H1 (cell line): ENCODE data around the gene FLVCR2. TPM values are rescaled to one million over a fixed set of nuclear protein-coding genes. Genes with fewer than 3 reads are reported as not detected.

Experiments used
- CTCF ChIA-PET: fragments of 300-600 bp; sonication (Branson Sonifier 250); formaldehyde crosslinking; loops from one replicate; lab custom pipeline; 2021; ENCODE audit not compliant: partially characterized antibody; lab: Charles Lee
- POLR2A ChIA-PET: fragments of 300-600 bp; sonication (Branson Sonifier 250); formaldehyde crosslinking; loops from one replicate; lab custom pipeline; 2021; ENCODE audit warnings: inconsistent platforms; ENCODE audit not compliant: partially characterized antibody; lab: Charles Lee
- DNase-seq, 2 experiments: peaks; one replicate each; pipeline versions ENCODE4 v3.0.0 to v3.0.0-alpha.2; 2010 to 2022; ENCODE audit warnings: low spot score in 2 of 2, low read depth in 1 of 2, mixed read lengths in 1 of 2
- FAIRE-seq: peaks from 2 replicates; lab custom pipeline; 2011; peaks lifted over from hg19 to GRCh38; lab: Jason Lieb, UNC
- H2AFZ ChIP-seq: 2 replicates; pipeline ENCODE4 v1.8.1; 2012; ENCODE audit warnings: low read length, inconsistent platforms
- H2AK5ac ChIP-seq: 2 replicates; pipeline ENCODE4 v1.6.1; 2013; ENCODE audit warnings: low read depth, low read length
- H2BK120ac ChIP-seq: replicated peaks from 2 replicates; pipeline ENCODE3; 2013; ENCODE audit warnings: low read depth, low read length, inconsistent platforms
- H2BK12ac ChIP-seq: 2 replicates; pipeline ENCODE4 v1.6.1; 2013; ENCODE audit warnings: low read depth, low read length
- H2BK15ac ChIP-seq: 2 replicates; pipeline ENCODE4 v1.6.1; 2013; ENCODE audit warnings: low read length
- H2BK20ac ChIP-seq: 2 replicates; pipeline ENCODE4 v1.6.1; 2013; ENCODE audit warnings: low read length
- H2BK5ac ChIP-seq: 2 replicates; pipeline ENCODE4 v1.6.1; 2013; ENCODE audit warnings: low read depth, low read length
- H3K14ac ChIP-seq: 2 replicates; pipeline ENCODE4 v1.6.1; 2013; ENCODE audit warnings: inconsistent platforms; ENCODE audit not compliant: insufficient read length
- H3K18ac ChIP-seq: 2 replicates; pipeline ENCODE4 v1.6.1; 2013; ENCODE audit warnings: low read length; ENCODE audit errors: extremely low read depth
- H3K23ac ChIP-seq: 2 replicates; pipeline ENCODE4 v1.6.1; 2013; ENCODE audit warnings: inconsistent platforms; ENCODE audit not compliant: insufficient read length
- H3K23me2 ChIP-seq: 2 replicates; pipeline ENCODE4 v1.6.1; 2013; ENCODE audit warnings: low read depth, low read length
- H3K27ac ChIP-seq: 2 replicates; pipeline ENCODE4 v1.6.1; 2011; ENCODE audit warnings: low read depth, low read length, inconsistent platforms
- H3K27me3 ChIP-seq, 4 experiments: replicated peaks in 1 of 4; 1 replicate in 1 of 4; 2 replicates in 3 of 4; pipeline versions ENCODE4 v1.6.1 to v1.8.1; 2011 to 2013; ENCODE audit warnings: low read length in 3 of 4, mild to moderate bottlenecking in 3 of 4, inconsistent platforms in 2 of 4, mixed read lengths in 2 of 4, moderate library complexity in 1 of 4; ENCODE audit not compliant: control insufficient read depth in 3 of 4, insufficient read depth in 3 of 4; ENCODE audit errors: extremely low read depth in 1 of 4
- H3K36me3 ChIP-seq, 4 experiments: 2 replicates each; pipeline versions ENCODE4 v1.6.1 to v1.8.1; 2011 to 2013; ENCODE audit warnings: mild to moderate bottlenecking in 4 of 4, low read length in 3 of 4, moderate library complexity in 2 of 4, control low read depth in 1 of 4, inconsistent platforms in 1 of 4; ENCODE audit not compliant: insufficient read depth in 4 of 4, control insufficient read depth in 2 of 4
- H3K4ac ChIP-seq: replicated peaks from 2 replicates; pipeline ENCODE3; 2013; ENCODE audit warnings: low read length, low read depth, mixed read lengths, inconsistent platforms; ENCODE audit not compliant: insufficient read length
- H3K4me1 ChIP-seq, 4 experiments: replicated peaks in 1 of 4; 1 replicate in 1 of 4; 2 replicates in 3 of 4; pipeline versions ENCODE4 v1.6.1 to v1.8.1; 2011 to 2013; ENCODE audit warnings: low read length in 3 of 4, inconsistent platforms in 2 of 4, mixed read lengths in 1 of 4; ENCODE audit not compliant: insufficient read depth in 4 of 4, control insufficient read depth in 3 of 4
- H3K4me2 ChIP-seq, 2 experiments: 2 replicates each; pipeline versions ENCODE4 v1.6.1 to v1.8.1; 2011 to 2013; ENCODE audit warnings: low read depth in 2 of 2, low read length in 2 of 2, control low read depth in 1 of 2, inconsistent platforms in 1 of 2, mild to moderate bottlenecking in 1 of 2; ENCODE audit not compliant: insufficient read depth in 1 of 2
- H3K4me3 ChIP-seq, 4 experiments: fragments of 200-600, 300-600 bp in 1 of 4; sonication (generic), shearing (Covaris generic), sonication (Bioruptor Twin) in 1 of 4; 2 replicates each; pipeline versions ENCODE4 v1.5.1 to v1.8.1; 2011 to 2016; ENCODE audit warnings: low read length in 4 of 4, low read depth in 3 of 4, control low read depth in 2 of 4, inconsistent platforms in 2 of 4, mild to moderate bottlenecking in 2 of 4, mixed read lengths in 1 of 4, moderate library complexity in 1 of 4; ENCODE audit not compliant: insufficient read depth in 2 of 4; ENCODE audit errors: extremely low read depth in 1 of 4
- H3K56ac ChIP-seq: replicated peaks from 2 replicates; pipeline ENCODE3; 2013; ENCODE audit warnings: low read depth, mild to moderate bottlenecking, mixed read lengths, low read length, inconsistent platforms; ENCODE audit not compliant: insufficient read length
- H3K79me1 ChIP-seq: 2 replicates; pipeline ENCODE4 v1.6.1; 2013; ENCODE audit warnings: low read depth, low read length, control low read depth
- H3K79me2 ChIP-seq, 2 experiments: 2 replicates each; pipeline versions ENCODE4 v1.6.1 to v1.8.1; 2012 to 2013; ENCODE audit warnings: low read length in 2 of 2, mild to moderate bottlenecking in 2 of 2, inconsistent platforms in 1 of 2; ENCODE audit not compliant: insufficient read depth in 2 of 2, control insufficient read depth in 1 of 2
- H3K9ac ChIP-seq, 4 experiments: replicated peaks in 1 of 4; 1 replicate in 1 of 4; 2 replicates in 3 of 4; pipeline versions ENCODE4 v1.6.1 to v1.8.1; 2011 to 2013; ENCODE audit warnings: low read depth in 3 of 4, low read length in 3 of 4, control low read depth in 2 of 4, mild to moderate bottlenecking in 2 of 4, moderate library complexity in 2 of 4, inconsistent platforms in 1 of 4; ENCODE audit errors: extremely low read depth in 1 of 4
- H3K9me3 ChIP-seq, 2 experiments: 2 replicates each; pipeline versions ENCODE4 v1.6.1 to v1.8.1; 2012 to 2013; ENCODE audit warnings: mild to moderate bottlenecking in 2 of 2, moderate library complexity in 2 of 2, control low read depth in 1 of 2, inconsistent platforms in 1 of 2, low read depth in 1 of 2, low read length in 1 of 2, mixed read lengths in 1 of 2; ENCODE audit not compliant: insufficient read depth in 2 of 2
- H4K20me1 ChIP-seq, 2 experiments: replicated peaks in 1 of 2; 2 replicates each; pipeline versions ENCODE3 to v1.8.1; 2011 to 2013; ENCODE audit warnings: inconsistent platforms in 2 of 2, low read length in 2 of 2, mild to moderate bottlenecking in 1 of 2; ENCODE audit not compliant: insufficient read depth in 2 of 2, control insufficient read depth in 1 of 2
- H4K5ac ChIP-seq: 2 replicates; pipeline ENCODE4 v1.6.1; 2013; ENCODE audit warnings: low read length, low read depth, mixed read lengths, inconsistent platforms; ENCODE audit not compliant: insufficient read length
- H4K8ac ChIP-seq: 2 replicates; pipeline ENCODE4 v1.8.0; 2013; ENCODE audit warnings: mild to moderate bottlenecking, moderate library complexity, low read length, inconsistent platforms; ENCODE audit not compliant: insufficient read depth; ENCODE audit errors: extremely low read depth
- H4K91ac ChIP-seq: replicated peaks from 2 replicates; pipeline ENCODE3; 2013; ENCODE audit warnings: low read length, mixed read lengths, inconsistent platforms; ENCODE audit not compliant: insufficient read length
- BCL11A ChIP-seq, 2 experiments: IDR thresholded peaks; one replicate each; pipeline ENCODE4 v1.6.1; 2011; ENCODE audit warnings: low read depth in 2 of 2, low read length in 2 of 2, mild to moderate bottlenecking in 2 of 2
- E2F6 ChIP-seq: IDR thresholded peaks from 2 replicates; pipeline ENCODE4 v1.6.1; 2012; ENCODE audit warnings: inconsistent platforms
- FOSL1 ChIP-seq: IDR thresholded peaks from 2 replicates; pipeline ENCODE4 v1.6.1; 2011; ENCODE audit warnings: mild to moderate bottlenecking, low read depth, low read length, moderate library complexity; ENCODE audit not compliant: insufficient read depth
- GTF2F1 ChIP-seq: IDR thresholded peaks from 2 replicates; pipeline ENCODE4 v1.6.1; 2012; ENCODE audit warnings: low read depth, low read length, improper control_type of control experiment, borderline replicate concordance
- HDAC6 ChIP-seq: IDR thresholded peaks from one replicate; pipeline ENCODE4 v1.7.1; 2012; ENCODE audit warnings: low read depth, mild to moderate bottlenecking, inconsistent platforms, low read length, moderate library complexity
- JUND ChIP-seq: IDR thresholded peaks from 2 replicates; pipeline ENCODE4 v1.6.1; 2011; ENCODE audit warnings: mild to moderate bottlenecking, improper control_type of control experiment, low read length
- NANOG ChIP-seq: IDR thresholded peaks from 2 replicates; pipeline ENCODE4 v1.6.1; 2011; ENCODE audit warnings: low read length, low read depth, mild to moderate bottlenecking, inconsistent platforms; ENCODE audit not compliant: insufficient read depth, poor library complexity, severe bottlenecking
- RNF2 ChIP-seq: fragments of 200-900, 300-1000 bp; sonication (generic); IDR thresholded peaks from 2 replicates; pipeline ENCODE4 v1.7.1; 2016; ENCODE audit warnings: borderline replicate concordance, low read depth, mild to moderate bottlenecking, antibody characterized with exemption, low read length; ENCODE audit not compliant: poor library complexity, severe bottlenecking; ENCODE audit errors: missing control alignments
- SAP30 ChIP-seq: fragments of 300-600 bp; sonication (generic); IDR thresholded peaks from 2 replicates; pipeline ENCODE4 v1.7.1; 2012; ENCODE audit warnings: low read length, moderate library complexity, mild to moderate bottlenecking, inconsistent platforms; ENCODE audit not compliant: insufficient read depth, insufficient replicate concordance
- SIX5 ChIP-seq: IDR thresholded peaks from 2 replicates; pipeline ENCODE4 v1.6.1; 2011; ENCODE audit warnings: mild to moderate bottlenecking, low read depth, low read length
- SP1 ChIP-seq: IDR thresholded peaks from 2 replicates; pipeline ENCODE4 v1.6.1; 2011; ENCODE audit warnings: low read depth, low read length
- TAF7 ChIP-seq: optimal IDR thresholded peaks from 2 replicates; pipeline ENCODE3; 2011; ENCODE audit warnings: low read depth, mild to moderate bottlenecking, inconsistent platforms, low read length, moderate library complexity, borderline replicate concordance
- ZNF274 ChIP-seq: IDR thresholded peaks from 2 replicates; pipeline ENCODE4 v1.7.0; 2012; ENCODE audit warnings: low read length, borderline replicate concordance; ENCODE audit errors: extremely low read depth
- WGBS, 2 experiments: shearing (Covaris generic) in 1 of 2; methylation state at CpG; one replicate each; pipeline versions ENCODE4 v1.1.6 to v1.1.7; 2013 to 2015; ENCODE audit warnings: low lambda C conversion rate in 2 of 2, mixed read lengths in 2 of 2, inconsistent platforms in 1 of 2, low coverage in 1 of 2, missing lambda C conversion rate in 1 of 2; ENCODE audit not compliant: insufficient replicate concordance in 2 of 2, insufficient coverage in 1 of 2, insufficient read length in 1 of 2; ENCODE audit errors: extremely low coverage in 1 of 2, missing lambda C conversion rate in 1 of 2; 5-methylcytosine and 5-hydroxymethylcytosine counted together
- polyA plus RNA-seq, 7 experiments: library from polyadenylated mRNA; depleted of rRNA in 3 of 7; stranded (reverse) in 5 of 7; unstranded in 2 of 7; fragments of >200 nt in 5 of 7; fragments of 200-250 nt in 2 of 7; gene quantifications; 1 replicate in 5 of 7; 2 replicates in 1 of 7; 4 replicates in 1 of 7; pipeline versions ENCODE4 v1.2.1 to v1.2.3, GENCODE V29; 2011 to 2013; ENCODE audit warnings: missing spikeins in 2 of 7, mixed read lengths in 2 of 7
- total RNA-seq: library from RNA; stranded (reverse); fragmentation: NEBNext Ultra II Directional; extraction: Animal tissue kit (Norgen Biotek cat#: 25700); gene quantifications from 2 replicates; pipeline ENCODE4 v1.2.1, GENCODE V29; 2021

Gene FLVCR2
- total and polyA plus RNA-seq, 2 of the 8 experiments (the other 6 are each of a cell fraction or from before 2014, with no cell fraction given) = 7.1 to 8.2 TPM

DNA sequence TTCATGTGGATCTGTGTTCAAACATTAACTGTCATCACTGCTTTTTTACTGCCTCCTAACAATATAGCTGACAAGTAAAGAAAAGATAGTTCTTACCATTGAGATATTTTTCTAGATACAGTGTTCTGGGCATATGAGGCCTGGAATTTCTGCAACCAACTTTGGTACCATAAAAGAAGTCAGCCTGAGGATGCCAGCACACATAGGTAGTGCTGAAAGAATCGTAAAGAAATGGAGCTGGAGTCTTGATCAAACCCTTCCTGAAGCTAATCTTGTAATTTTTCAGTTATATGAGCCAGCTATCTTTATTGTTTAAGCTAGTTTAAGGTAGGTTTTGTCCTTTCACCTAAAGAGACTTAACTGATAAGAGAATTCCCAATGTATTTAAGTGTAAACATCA, 70.9 kb downstream of the FLVCR2 start:
- Histone ChIP-seq H3K4me2 (no peak overlapping the region), H2BK120ac (no peak overlapping the region), H4K5ac (no peak overlapping the region), H3K27me3 (no peaks in the 10 kb centered on the region), H2BK20ac (no peak overlapping the region), H3K9me3 (no peaks in the 10 kb centered on the region), H3K36me3 (peaks cover 16 to 55% (median 33%) of the 10 kb centered on the region in 4 experiments), H3K79me2 (no peaks in the 10 kb centered on the region), H3K4me3 (no peak overlapping the region), H2AFZ (no peak overlapping the region), H3K18ac (no peak overlapping the region), H3K27ac (no peak overlapping the region), H2BK15ac (no peak overlapping the region), H4K20me1 (peaks cover 0 to 2% of the 10 kb centered on the region in 2 experiments), H3K4me1 (no peaks in the 10 kb centered on the region), H3K4ac (no peak overlapping the region), H3K14ac (no peak overlapping the region), H2AK5ac (no peak overlapping the region), H2BK5ac (no peak overlapping the region), H3K56ac (no peak overlapping the region), H2BK12ac (no peak overlapping the region), H4K91ac (no peak overlapping the region), H3K23ac (no peak overlapping the region), H3K23me2 (no peaks in the 10 kb centered on the region), H3K79me1 (no peaks in the 10 kb centered on the region), H3K9ac (no peak overlapping the region), H4K8ac (no peak overlapping the region)
- ChIA-PET POLR2A (interaction anchor here (1.1 to 2.1 kb wide), 3 partner anchors 9 to 16 kb away, joined by 3 to 7 read pairs (median 3); no protein-coding TSS in a partner anchor), CTCF (interaction anchor here (0.8 to 13.7 kb wide), 5 partner anchors 9 to 196 kb away, joined by 3 to 348 read pairs (median 3); partner anchors contain the start of genes ERG28, FLVCR2 and TTLL5)
- DNase-seq (no peak), FAIRE-seq (no peak)
- WGBS, 2 experiments = 95% methylated on average over 1 of the region's 1 CpG; no CpG with 5 or more reads in 1 of the 2 experiments
- no peak for TF ChIP-seq TAF7
- no peak for TF ChIP-seq ZNF274
- TF ChIP-seq HDAC6 = no peak
- no peak for TF ChIP-seq SIX5
- no peak for TF ChIP-seq FOSL1
- TF ChIP-seq NANOG = no peak
- TF ChIP-seq SP1 = no peak
- TF ChIP-seq RNF2 = no peak
- no peak for TF ChIP-seq SAP30
- TF ChIP-seq JUND = no peak
- no peak for TF ChIP-seq GTF2F1
- no peak for TF ChIP-seq E2F6
- no peak for TF ChIP-seq BCL11A (IDR thresholded peaks at IDR 0.05; ENCODE audit: low read depth in 2 of 2, low read length in 2 of 2)
